Activated T-helper 17 cell treated with anti-CD3 and anti-CD28 coated beads, Interleukin-2, amount 50 U/mL, for 72 hours (primary cell): ENCODE measurements around the gene RMND1. TPM values are rescaled to one million over a fixed set of nuclear protein-coding genes. Genes with fewer than 3 reads are reported as not detected.

Experiments
- ATAC-seq: fragments of 150-1000 bp; cut with Tn5 transposase; replicated peaks from 2 replicates; pipeline ENCODE4 v1.10.0; 2021; ENCODE audit warnings: mild to moderate bottlenecking, moderate library complexity
- H3K27ac Mint-ChIP-seq: one replicate; pipeline ENCODE4 v1.8.0; 2022; ENCODE audit warnings: mixed read lengths
- H3K27me3 Mint-ChIP-seq: one replicate; pipeline ENCODE4 v1.8.0; 2022; ENCODE audit warnings: mixed read lengths
- H3K36me3 Mint-ChIP-seq: one replicate; pipeline ENCODE4 v1.8.0; 2022; ENCODE audit warnings: low read depth, mild to moderate bottlenecking, mixed read lengths
- H3K4me1 Mint-ChIP-seq: one replicate; pipeline ENCODE4 v1.8.0; 2022; ENCODE audit warnings: mixed read lengths
- H3K4me3 Mint-ChIP-seq: one replicate; pipeline ENCODE4 v1.8.0; 2022; ENCODE audit warnings: mild to moderate bottlenecking, mixed read lengths
- H3K9me3 Mint-ChIP-seq: one replicate; pipeline ENCODE4 v1.8.0; 2022; ENCODE audit warnings: mixed read lengths
- total RNA-seq, 2 donors: library from RNA; stranded (reverse); gene quantifications; one replicate each; pipeline ENCODE4 v1.2.3, GENCODE V29; 2022

The RMND1 gene
- total RNA-seq, 2 donors from 2014 or later = 22.2 to 23.9 TPM

GRCh38 chr6:151442371-151442770 lies 9.6 kb downstream of the RMND1 start:
- peaks cover 45% of the 10 kb centered on the region for H3K36me3 Mint-ChIP-seq

GRCh38 chr6:151441390-151442166 lies 10.3 kb downstream of the RMND1 start:
- H3K9me3 Mint-ChIP-seq = no peaks in the 10 kb centered on the region
- peaks cover 10% of the 10 kb centered on the region for H3K4me1 Mint-ChIP-seq
- no peak overlapping the region for H3K4me3 Mint-ChIP-seq
- no peak for ATAC-seq
- H3K27me3 Mint-ChIP-seq = no peaks in the 10 kb centered on the region
- H3K36me3 Mint-ChIP-seq = peaks cover 48% of the 10 kb centered on the region
- H3K27ac Mint-ChIP-seq = peak overlapping the region; percentile 4

More at GRCh38 chr6:151442371-151442770, 9.6 kb downstream of the RMND1 start:
- Mint-ChIP-seq H3K9me3 (no peaks in the 10 kb centered on the region), H3K4me1 (peaks cover 10% of the 10 kb centered on the region), H3K27ac (no peak overlapping the region), H3K27me3 (no peaks in the 10 kb centered on the region), H3K4me3 (no peak overlapping the region)
- ATAC-seq = no peak

GRCh38 chr6:151440930-151441329 lies 11.0 kb downstream of the RMND1 start:
- Mint-ChIP-seq H3K4me3 (no peak overlapping the region), H3K4me1 (peaks cover 10% of the 10 kb centered on the region), H3K9me3 (no peaks in the 10 kb centered on the region), H3K27me3 (no peaks in the 10 kb centered on the region), H3K36me3 (peaks cover 52% of the 10 kb centered on the region), H3K27ac (peak overlapping the region; percentile 4)
- ATAC-seq = no peak

GRCh38 chr6:151440498-151440897 lies 11.4 kb downstream of the RMND1 start:
- Mint-ChIP-seq H3K4me3 (no peak overlapping the region), H3K27ac (peak overlapping the region; percentile 4), H3K4me1 (peaks cover 10% of the 10 kb centered on the region), H3K27me3 (no peaks in the 10 kb centered on the region), H3K9me3 (no peaks in the 10 kb centered on the region), H3K36me3 (peaks cover 52% of the 10 kb centered on the region)
- ATAC-seq = no peak

GRCh38 chr6:151437401-151437800 lies 14.5 kb downstream of the RMND1 start:
- ATAC-seq = no peak
- H3K9me3 Mint-ChIP-seq = no peaks in the 10 kb centered on the region

GRCh38 chr6:151436802-151437201 lies 15.1 kb downstream of the RMND1 start:
- Mint-ChIP-seq H3K9me3 (no peaks in the 10 kb centered on the region), H3K4me3 (no peak overlapping the region), H3K27me3 (no peaks in the 10 kb centered on the region), H3K4me1 (peaks cover 2% of the 10 kb centered on the region), H3K36me3 (peaks cover 42% of the 10 kb centered on the region), H3K27ac (no peak overlapping the region)
- no peak for ATAC-seq

More at GRCh38 chr6:151437401-151437800, 14.5 kb downstream of the RMND1 start:
- H3K4me3 Mint-ChIP-seq = no peak overlapping the region
- no peak overlapping the region for H3K27ac Mint-ChIP-seq
- H3K27me3 Mint-ChIP-seq = no peaks in the 10 kb centered on the region
- H3K36me3 Mint-ChIP-seq = peaks cover 39% of the 10 kb centered on the region
- peaks cover 4% of the 10 kb centered on the region for H3K4me1 Mint-ChIP-seq

GRCh38 chr6:151436300-151436699 lies 15.6 kb downstream of the RMND1 start:
- Mint-ChIP-seq H3K27ac (no peak overlapping the region), H3K4me3 (no peak overlapping the region), H3K9me3 (no peaks in the 10 kb centered on the region), H3K36me3 (peaks cover 42% of the 10 kb centered on the region), H3K27me3 (no peaks in the 10 kb centered on the region), H3K4me1 (peaks cover under 1% of the 10 kb centered on the region)
- no peak for ATAC-seq

- Mint-ChIP-seq H3K36me3 (peaks cover 61% of the 10 kb centered on the region), H3K27me3 (no peaks in the 10 kb centered on the region), H3K27ac (no peak overlapping the region), H3K9me3 (no peaks in the 10 kb centered on the region), H3K4me1 (peaks cover 4% of the 10 kb centered on the region), H3K4me3 (no peak overlapping the region)
- ATAC-seq = no peak
Measured at GRCh38 chr6:151434369-151434768, 17.6 kb downstream of the RMND1 start.

- no peak for ATAC-seq
- Mint-ChIP-seq H3K27me3 (no peaks in the 10 kb centered on the region), H3K4me3 (no peak overlapping the region), H3K27ac (no peak overlapping the region), H3K4me1 (peaks cover 4% of the 10 kb centered on the region), H3K36me3 (peaks cover 72% of the 10 kb centered on the region), H3K9me3 (no peaks in the 10 kb centered on the region)
Measured at GRCh38 chr6:151432651-151433050, 19.3 kb downstream of the RMND1 start.

GRCh38 chr6:151431337-151431736 lies 20.6 kb downstream of the RMND1 start:
- Mint-ChIP-seq H3K9me3 (no peaks in the 10 kb centered on the region), H3K4me3 (no peak overlapping the region), H3K27ac (peak overlapping the region; percentile 56), H3K36me3 (peaks cover 76% of the 10 kb centered on the region), H3K27me3 (no peaks in the 10 kb centered on the region), H3K4me1 (peaks cover 4% of the 10 kb centered on the region)
- ATAC-seq = no peak

- H3K27me3 Mint-ChIP-seq = no peaks in the 10 kb centered on the region
- no peak overlapping the region for H3K4me3 Mint-ChIP-seq
- peaks cover 76% of the 10 kb centered on the region for H3K36me3 Mint-ChIP-seq
- H3K4me1 Mint-ChIP-seq = peaks cover 4% of the 10 kb centered on the region
- no peaks in the 10 kb centered on the region for H3K9me3 Mint-ChIP-seq
- H3K27ac Mint-ChIP-seq = peak overlapping the region; percentile 56
- no peak for ATAC-seq
Measured at GRCh38 chr6:151430886-151431285, 21.0 kb downstream of the RMND1 start.

GRCh38 chr6:151428093-151428735 lies 23.7 kb downstream of the RMND1 start:
- Mint-ChIP-seq H3K4me3 (no peak overlapping the region), H3K36me3 (peaks cover 94% of the 10 kb centered on the region), H3K4me1 (peaks cover 10% of the 10 kb centered on the region), H3K9me3 (no peaks in the 10 kb centered on the region), H3K27me3 (no peaks in the 10 kb centered on the region), H3K27ac (no peak overlapping the region)
- ATAC-seq = no peak

- peak overlapping the region; percentile 61 for H3K27ac Mint-ChIP-seq
Measured at GRCh38 chr6:151425561-151425960, 26.4 kb downstream of the RMND1 start.

GRCh38 chr6:151422981-151423380 lies 28.9 kb downstream of the RMND1 start:
- Mint-ChIP-seq H3K9me3 (no peaks in the 10 kb centered on the region), H3K27me3 (no peaks in the 10 kb centered on the region), H3K4me3 (no peak overlapping the region), H3K27ac (no peak overlapping the region), H3K4me1 (peaks cover 5% of the 10 kb centered on the region), H3K36me3 (peaks cover 87% of the 10 kb centered on the region)
- ATAC-seq = no peak

More at GRCh38 chr6:151425561-151425960, 26.4 kb downstream of the RMND1 start:
- Mint-ChIP-seq H3K36me3 (peaks cover 89% of the 10 kb centered on the region), H3K27me3 (no peaks in the 10 kb centered on the region), H3K9me3 (no peaks in the 10 kb centered on the region), H3K4me1 (peaks cover 5% of the 10 kb centered on the region), H3K4me3 (no peak overlapping the region)
- no peak for ATAC-seq

GRCh38 chr6:151417477-151417876 lies 34.4 kb downstream of the RMND1 start:
- peaks cover 84% of the 10 kb centered on the region for H3K36me3 Mint-ChIP-seq
- no peak overlapping the region for H3K27ac Mint-ChIP-seq
- no peaks in the 10 kb centered on the region for H3K27me3 Mint-ChIP-seq
- no peaks in the 10 kb centered on the region for H3K9me3 Mint-ChIP-seq
- no peak overlapping the region for H3K4me3 Mint-ChIP-seq
- peaks cover 25% of the 10 kb centered on the region for H3K4me1 Mint-ChIP-seq
- no peak for ATAC-seq
